ENCODE data around the gene APLN.

DNA sequence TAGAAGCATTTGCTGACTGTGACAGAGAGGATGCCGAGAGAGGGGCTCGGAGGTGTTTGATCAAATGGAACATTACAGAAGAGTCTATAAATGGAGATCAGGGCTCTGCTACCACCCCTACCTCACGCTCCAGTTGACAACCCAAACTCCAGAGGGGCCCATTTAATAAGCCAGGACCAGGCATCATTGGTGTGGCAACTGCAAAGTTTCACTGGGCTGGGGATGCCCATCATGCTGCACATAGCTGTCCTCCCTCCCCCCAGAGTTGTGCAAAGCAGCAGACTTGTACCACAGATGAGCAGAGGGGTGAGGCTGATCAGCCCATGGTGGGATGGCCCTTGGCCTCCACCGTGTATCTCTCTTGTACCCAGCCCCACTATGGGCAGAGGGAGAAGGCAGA lies 45.8 kb upstream of the APLN start:
- no peak for TF ChIP-seq POLR2A (IDR thresholded peaks at IDR 0.05)
- TF ChIP-seq, protein P1, sequence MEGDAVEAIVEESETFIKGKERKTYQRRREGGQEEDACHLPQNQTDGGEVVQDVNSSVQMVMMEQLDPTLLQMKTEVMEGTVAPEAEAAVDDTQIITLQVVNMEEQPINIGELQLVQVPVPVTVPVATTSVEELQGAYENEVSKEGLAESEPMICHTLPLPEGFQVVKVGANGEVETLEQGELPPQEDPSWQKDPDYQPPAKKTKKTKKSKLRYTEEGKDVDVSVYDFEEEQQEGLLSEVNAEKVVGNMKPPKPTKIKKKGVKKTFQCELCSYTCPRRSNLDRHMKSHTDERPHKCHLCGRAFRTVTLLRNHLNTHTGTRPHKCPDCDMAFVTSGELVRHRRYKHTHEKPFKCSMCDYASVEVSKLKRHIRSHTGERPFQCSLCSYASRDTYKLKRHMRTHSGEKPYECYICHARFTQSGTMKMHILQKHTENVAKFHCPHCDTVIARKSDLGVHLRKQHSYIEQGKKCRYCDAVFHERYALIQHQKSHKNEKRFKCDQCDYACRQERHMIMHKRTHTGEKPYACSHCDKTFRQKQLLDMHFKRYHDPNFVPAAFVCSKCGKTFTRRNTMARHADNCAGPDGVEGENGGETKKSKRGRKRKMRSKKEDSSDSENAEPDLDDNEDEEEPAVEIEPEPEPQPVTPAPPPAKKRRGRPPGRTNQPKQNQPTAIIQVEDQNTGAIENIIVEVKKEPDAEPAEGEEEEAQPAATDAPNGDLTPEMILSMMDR (IDR thresholded peaks at IDR 0.05) = no peak
